ENCODE data around the gene EDC3.

DNA sequence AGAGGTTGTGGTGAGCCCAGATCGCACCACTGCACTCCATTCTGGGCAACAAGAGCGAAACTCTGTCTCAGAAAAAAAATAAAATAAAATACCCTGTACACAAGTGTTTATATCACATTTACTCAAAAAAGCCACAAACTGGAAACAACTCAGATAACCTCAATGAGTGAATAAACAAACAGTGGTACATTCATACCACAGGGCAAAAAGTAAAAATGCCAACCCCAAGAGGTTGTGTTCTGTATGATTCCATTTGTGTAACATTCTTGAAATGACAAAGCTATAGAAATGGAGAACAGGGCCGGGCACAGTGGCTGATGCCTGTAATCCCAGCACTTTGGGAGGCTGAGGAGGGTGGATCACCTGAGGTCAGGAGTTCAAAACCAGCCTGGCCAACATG lies 12.9 kb downstream of the EDC3 start:
- TF ChIP-seq, protein P1, sequence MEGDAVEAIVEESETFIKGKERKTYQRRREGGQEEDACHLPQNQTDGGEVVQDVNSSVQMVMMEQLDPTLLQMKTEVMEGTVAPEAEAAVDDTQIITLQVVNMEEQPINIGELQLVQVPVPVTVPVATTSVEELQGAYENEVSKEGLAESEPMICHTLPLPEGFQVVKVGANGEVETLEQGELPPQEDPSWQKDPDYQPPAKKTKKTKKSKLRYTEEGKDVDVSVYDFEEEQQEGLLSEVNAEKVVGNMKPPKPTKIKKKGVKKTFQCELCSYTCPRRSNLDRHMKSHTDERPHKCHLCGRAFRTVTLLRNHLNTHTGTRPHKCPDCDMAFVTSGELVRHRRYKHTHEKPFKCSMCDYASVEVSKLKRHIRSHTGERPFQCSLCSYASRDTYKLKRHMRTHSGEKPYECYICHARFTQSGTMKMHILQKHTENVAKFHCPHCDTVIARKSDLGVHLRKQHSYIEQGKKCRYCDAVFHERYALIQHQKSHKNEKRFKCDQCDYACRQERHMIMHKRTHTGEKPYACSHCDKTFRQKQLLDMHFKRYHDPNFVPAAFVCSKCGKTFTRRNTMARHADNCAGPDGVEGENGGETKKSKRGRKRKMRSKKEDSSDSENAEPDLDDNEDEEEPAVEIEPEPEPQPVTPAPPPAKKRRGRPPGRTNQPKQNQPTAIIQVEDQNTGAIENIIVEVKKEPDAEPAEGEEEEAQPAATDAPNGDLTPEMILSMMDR (conservative IDR thresholded peaks at IDR 0.05; ENCODE audit: low read depth in 2 of 2): no peak
- no peak for TF ChIP-seq POLR2AphosphoS5 (IDR thresholded peaks at IDR 0.05; ENCODE audit: low read depth)
- no peak for TF ChIP-seq EZH2phosphoT487 (IDR thresholded peaks at IDR 0.05; ENCODE audit: unreplicated experiment)
- TF ChIP-seq, protein P2, sequence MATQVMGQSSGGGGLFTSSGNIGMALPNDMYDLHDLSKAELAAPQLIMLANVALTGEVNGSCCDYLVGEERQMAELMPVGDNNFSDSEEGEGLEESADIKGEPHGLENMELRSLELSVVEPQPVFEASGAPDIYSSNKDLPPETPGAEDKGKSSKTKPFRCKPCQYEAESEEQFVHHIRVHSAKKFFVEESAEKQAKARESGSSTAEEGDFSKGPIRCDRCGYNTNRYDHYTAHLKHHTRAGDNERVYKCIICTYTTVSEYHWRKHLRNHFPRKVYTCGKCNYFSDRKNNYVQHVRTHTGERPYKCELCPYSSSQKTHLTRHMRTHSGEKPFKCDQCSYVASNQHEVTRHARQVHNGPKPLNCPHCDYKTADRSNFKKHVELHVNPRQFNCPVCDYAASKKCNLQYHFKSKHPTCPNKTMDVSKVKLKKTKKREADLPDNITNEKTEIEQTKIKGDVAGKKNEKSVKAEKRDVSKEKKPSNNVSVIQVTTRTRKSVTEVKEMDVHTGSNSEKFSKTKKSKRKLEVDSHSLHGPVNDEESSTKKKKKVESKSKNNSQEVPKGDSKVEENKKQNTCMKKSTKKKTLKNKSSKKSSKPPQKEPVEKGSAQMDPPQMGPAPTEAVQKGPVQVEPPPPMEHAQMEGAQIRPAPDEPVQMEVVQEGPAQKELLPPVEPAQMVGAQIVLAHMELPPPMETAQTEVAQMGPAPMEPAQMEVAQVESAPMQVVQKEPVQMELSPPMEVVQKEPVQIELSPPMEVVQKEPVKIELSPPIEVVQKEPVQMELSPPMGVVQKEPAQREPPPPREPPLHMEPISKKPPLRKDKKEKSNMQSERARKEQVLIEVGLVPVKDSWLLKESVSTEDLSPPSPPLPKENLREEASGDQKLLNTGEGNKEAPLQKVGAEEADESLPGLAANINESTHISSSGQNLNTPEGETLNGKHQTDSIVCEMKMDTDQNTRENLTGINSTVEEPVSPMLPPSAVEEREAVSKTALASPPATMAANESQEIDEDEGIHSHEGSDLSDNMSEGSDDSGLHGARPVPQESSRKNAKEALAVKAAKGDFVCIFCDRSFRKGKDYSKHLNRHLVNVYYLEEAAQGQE (IDR thresholded peaks at IDR 0.05; ENCODE audit: unreplicated experiment): no peak
- TF ChIP-seq EZH2 (IDR thresholded peaks at IDR 0.05; ENCODE audit: low read depth, unreplicated experiment): no peak
- TF ChIP-seq JUNB (IDR thresholded peaks at IDR 0.05; ENCODE audit: unreplicated experiment): no peak
- no peak for TF ChIP-seq CREB1 (CRISPR knock-in tag; IDR thresholded peaks at IDR 0.05; ENCODE audit: low read depth)
- TF ChIP-seq, protein P3, sequence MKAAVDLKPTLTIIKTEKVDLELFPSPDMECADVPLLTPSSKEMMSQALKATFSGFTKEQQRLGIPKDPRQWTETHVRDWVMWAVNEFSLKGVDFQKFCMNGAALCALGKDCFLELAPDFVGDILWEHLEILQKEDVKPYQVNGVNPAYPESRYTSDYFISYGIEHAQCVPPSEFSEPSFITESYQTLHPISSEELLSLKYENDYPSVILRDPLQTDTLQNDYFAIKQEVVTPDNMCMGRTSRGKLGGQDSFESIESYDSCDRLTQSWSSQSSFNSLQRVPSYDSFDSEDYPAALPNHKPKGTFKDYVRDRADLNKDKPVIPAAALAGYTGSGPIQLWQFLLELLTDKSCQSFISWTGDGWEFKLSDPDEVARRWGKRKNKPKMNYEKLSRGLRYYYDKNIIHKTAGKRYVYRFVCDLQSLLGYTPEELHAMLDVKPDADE (IDR thresholded peaks at IDR 0.05): no peak
- no peak for TF ChIP-seq NANOG (IDR thresholded peaks at IDR 0.05; ENCODE audit: borderline replicate concordance)

Measured in GM23338 (cell line).